ENCODE data around the gene TASP1. TPM values are rescaled to one million over a fixed set of nuclear protein-coding genes. Genes with fewer than 3 reads are reported as not detected.
"Not testable (repeated sequence)": the region's sequence is repeated elsewhere in the genome, so short reads cannot be mapped to it uniquely, and the experiment has no call there.

TASP1 gene
- total RNA-seq, 4 donors from 2014 or later: 11.6 to 15.7 (median 13.0) TPM

- DNase-seq (ENCODE audit: extremely low spot score): no peak
- intact Hi-C loops (cut with DNase I): no loop called here
- no peak for TF ChIP-seq EP300 (IDR thresholded peaks at IDR 0.05)
- TF ChIP-seq POLR2AphosphoS5 (IDR thresholded peaks at IDR 0.05): no peak
- no peak for TF ChIP-seq CTCF (IDR thresholded peaks at IDR 0.05)
- TF ChIP-seq POLR2A (IDR thresholded peaks at IDR 0.05; ENCODE audit: low read depth): no peak
- H3K9me3 ChIP-seq: no peaks in the 10 kb centered on the region
- no peak overlapping the region for H3K4me3 ChIP-seq
- no peaks in the 10 kb centered on the region for H3K36me3 ChIP-seq
- 77% methylated on average over 4 of the region's 4 CpGs for WGBS
- H3K27me3 ChIP-seq: peaks cover 0 to 16% (median 0%) of the 10 kb centered on the region in 4 donors
- peaks cover 0 to 15% (median 14%) of the 10 kb centered on the region in 4 donors for H3K4me1 ChIP-seq
- no peak overlapping the region for H3K27ac ChIP-seq (replicated peaks in 1 of 4)
Observed at GRCh38 chr20:13644010-13644409, 5.3 kb upstream of the TASP1 start.

GRCh38 chr20:13639150-13639497 is 392 bp upstream of the TASP1 start:
- WGBS: 16% methylated on average over 9 of the region's 9 CpGs
- H3K4me3 ChIP-seq: peak overlapping the region; percentile 68 to 96 (median 89)
- no peaks in the 10 kb centered on the region for H3K27me3 ChIP-seq
- H3K9me3 ChIP-seq: no peaks in the 10 kb centered on the region
- TF ChIP-seq POLR2AphosphoS5 (IDR thresholded peaks at IDR 0.05): no peak
- TF ChIP-seq POLR2A (IDR thresholded peaks at IDR 0.05; ENCODE audit: low read depth): no peak
- TF ChIP-seq EP300 (IDR thresholded peaks at IDR 0.05): no peak
- no peak for TF ChIP-seq CTCF (IDR thresholded peaks at IDR 0.05)
- no peaks in the 10 kb centered on the region for H3K36me3 ChIP-seq
- peaks cover 0 to 15% (median 13%) of the 10 kb centered on the region in 4 donors for H3K4me1 ChIP-seq
- intact Hi-C loops (cut with DNase I): loop anchor here (10.0 kb wide), 1 partner anchor 136 kb away; no protein-coding TSS in a partner anchor
- no peak for DNase-seq (ENCODE audit: extremely low spot score)
- peak overlapping the region; percentile 80 to 82 (median 81) for H3K27ac ChIP-seq (replicated peaks in 1 of 4)

- peaks cover 0 to 15% (median 13%) of the 10 kb centered on the region in 4 donors for H3K4me1 ChIP-seq
- TF ChIP-seq EP300 (IDR thresholded peaks at IDR 0.05) (no peak), POLR2AphosphoS5 (IDR thresholded peaks at IDR 0.05) (no peak), CTCF (IDR thresholded peaks at IDR 0.05) (no peak), POLR2A (IDR thresholded peaks at IDR 0.05; ENCODE audit: low read depth) (no peak)
- peak overlapping the region; percentile 68 to 96 (median 89) for H3K4me3 ChIP-seq
- intact Hi-C loops (cut with DNase I): loop anchor here (10.0 kb wide), 1 partner anchor 137 kb away; no protein-coding TSS in a partner anchor
- DNase-seq (ENCODE audit: extremely low spot score): no peak
- H3K9me3 ChIP-seq: no peaks in the 10 kb centered on the region
- 1% methylated on average over 7 of the region's 7 CpGs for WGBS
- peak overlapping the region; percentile 80 to 82 (median 81) for H3K27ac ChIP-seq (replicated peaks in 1 of 4)
- no peaks in the 10 kb centered on the region for H3K36me3 ChIP-seq
- H3K27me3 ChIP-seq: no peaks in the 10 kb centered on the region
Observed at GRCh38 chr20:13638162-13638495, 603 bp downstream of the TASP1 start.

- DNase-seq (ENCODE audit: extremely low spot score): no peak
- no peak for TF ChIP-seq EP300 (IDR thresholded peaks at IDR 0.05)
- no peak for TF ChIP-seq CTCF (IDR thresholded peaks at IDR 0.05)
- no peak for TF ChIP-seq POLR2AphosphoS5 (IDR thresholded peaks at IDR 0.05)
- TF ChIP-seq POLR2A (IDR thresholded peaks at IDR 0.05; ENCODE audit: low read depth): no peak
- peaks cover 6 to 17% (median 16%) of the 10 kb centered on the region in 4 donors for H3K36me3 ChIP-seq
- no peaks in the 10 kb centered on the region for H3K9me3 ChIP-seq
- no peaks in the 10 kb centered on the region for H3K27me3 ChIP-seq
- peaks cover 0 to 3% (median 2%) of the 10 kb centered on the region in 4 donors for H3K4me1 ChIP-seq
- intact Hi-C loops (cut with DNase I): loop anchor here (10.0 kb wide), 1 partner anchor 142 kb away; no protein-coding TSS in a partner anchor
- H3K27ac ChIP-seq (replicated peaks in 1 of 4): no peak overlapping the region
- H3K4me3 ChIP-seq: no peak overlapping the region
- WGBS: 66% methylated on average over 1 of the region's 1 CpG
Observed at GRCh38 chr20:13632431-13632830, 6.3 kb downstream of the TASP1 start.

GRCh38 chr20:13627525-13627924 is 11.2 kb downstream of the TASP1 start:
- WGBS: 98% methylated on average over 3 of the region's 3 CpGs
- H3K4me3 ChIP-seq; intact Hi-C loops (cut with DNase I); H3K27ac ChIP-seq (replicated peaks in 1 of 4); H3K4me1 ChIP-seq; DNase-seq (ENCODE audit: extremely low spot score); H3K9me3 ChIP-seq; H3K27me3 ChIP-seq: not testable (repeated sequence)
- H3K36me3 ChIP-seq: peaks cover 7 to 31% (median 17%) of the 10 kb centered on the region in 4 donors

Data from esophagus muscularis mucosa (tissue), 4 donors.